ENCODE results near the gene GFOD2. TPM values are rescaled to one million over a fixed set of nuclear protein-coding genes. Genes with fewer than 3 reads are reported as not detected.

Gene GFOD2
- polyA plus RNA-seq, 2 donors: 36.8 to 49.6 TPM

- Histone ChIP-seq H3K4me1 (ENCODE audit: control insufficient read depth in 2 of 2, insufficient read depth in 2 of 2, low read length in 1 of 2) (no peaks in the 10 kb centered on the region), H3K9me3 (ENCODE audit: control insufficient read depth in 2 of 2, insufficient read depth in 1 of 2, low read depth in 1 of 2, low read length in 1 of 2) (no peaks in the 10 kb centered on the region), H3K36me3 (ENCODE audit: control insufficient read depth in 2 of 2, insufficient read depth in 2 of 2, low read length in 1 of 2) (peaks cover 6 to 22% of the 10 kb centered on the region in 2 donors), H3K4me3 (ENCODE audit: low read depth in 1 of 2, low read length in 2 of 2) (no peak overlapping the region), H3K27me3 (ENCODE audit: control insufficient read depth in 1 of 2, insufficient read depth in 2 of 2, low read length in 2 of 2) (no peaks in the 10 kb centered on the region), H3K27ac (ENCODE audit: low read depth in 2 of 2, low read length in 1 of 2) (no peak overlapping the region)
- WGBS, 2 donors: 72 to 81% methylated on average over 2 to 4 of the region's 4 CpGs
These were observed 17.7 kb upstream of the GFOD2 start for GRCh38 chr16:67736858-67737257.

GRCh38 chr16:67734731-67735201 is 15.7 kb upstream of the GFOD2 start:
- peaks cover 14 to 39% of the 10 kb centered on the region in 2 donors for H3K36me3 ChIP-seq (ENCODE audit: control insufficient read depth in 2 of 2, insufficient read depth in 2 of 2, low read length in 1 of 2)
- no peak overlapping the region for H3K27ac ChIP-seq (ENCODE audit: low read depth in 2 of 2, low read length in 1 of 2)
- no peaks in the 10 kb centered on the region for H3K9me3 ChIP-seq (ENCODE audit: control insufficient read depth in 2 of 2, insufficient read depth in 1 of 2, low read depth in 1 of 2, low read length in 1 of 2)
- H3K27me3 ChIP-seq (ENCODE audit: control insufficient read depth in 1 of 2, insufficient read depth in 2 of 2, low read length in 2 of 2): no peaks in the 10 kb centered on the region
- H3K4me3 ChIP-seq (ENCODE audit: low read depth in 1 of 2, low read length in 2 of 2): no peak overlapping the region
- H3K4me1 ChIP-seq (ENCODE audit: control insufficient read depth in 2 of 2, insufficient read depth in 2 of 2, low read length in 1 of 2): no peaks in the 10 kb centered on the region
- 89 to 91% methylated on average over 9 of the region's 9 CpGs for WGBS, 2 donors

- Histone ChIP-seq H3K9me3 (ENCODE audit: control insufficient read depth in 2 of 2, insufficient read depth in 1 of 2, low read depth in 1 of 2, low read length in 1 of 2) (no peaks in the 10 kb centered on the region), H3K36me3 (ENCODE audit: control insufficient read depth in 2 of 2, insufficient read depth in 2 of 2, low read length in 1 of 2) (peaks cover 14 to 48% of the 10 kb centered on the region in 2 donors), H3K4me3 (ENCODE audit: low read depth in 1 of 2, low read length in 2 of 2) (no peak overlapping the region), H3K27ac (ENCODE audit: low read depth in 2 of 2, low read length in 1 of 2) (no peak overlapping the region), H3K27me3 (ENCODE audit: control insufficient read depth in 1 of 2, insufficient read depth in 2 of 2, low read length in 2 of 2) (no peaks in the 10 kb centered on the region), H3K4me1 (ENCODE audit: control insufficient read depth in 2 of 2, insufficient read depth in 2 of 2, low read length in 1 of 2) (no peaks in the 10 kb centered on the region)
- WGBS, 2 donors: 94 to 96% methylated on average over 5 of the region's 5 CpGs
These were observed 14.8 kb upstream of the GFOD2 start for GRCh38 chr16:67733734-67734470.

- no peak overlapping the region for H3K4me3 ChIP-seq (ENCODE audit: low read depth in 1 of 2, low read length in 2 of 2)
- H3K36me3 ChIP-seq (ENCODE audit: control insufficient read depth in 2 of 2, insufficient read depth in 2 of 2, low read length in 1 of 2): peaks cover 15 to 63% of the 10 kb centered on the region in 2 donors
- no peaks in the 10 kb centered on the region for H3K27me3 ChIP-seq (ENCODE audit: control insufficient read depth in 1 of 2, insufficient read depth in 2 of 2, low read length in 2 of 2)
- no peaks in the 10 kb centered on the region for H3K9me3 ChIP-seq (ENCODE audit: control insufficient read depth in 2 of 2, insufficient read depth in 1 of 2, low read depth in 1 of 2, low read length in 1 of 2)
- no peaks in the 10 kb centered on the region for H3K4me1 ChIP-seq (ENCODE audit: control insufficient read depth in 2 of 2, insufficient read depth in 2 of 2, low read length in 1 of 2)
- WGBS, 2 donors: 75 to 88% methylated on average over 4 of the region's 4 CpGs
- H3K27ac ChIP-seq (ENCODE audit: low read depth in 2 of 2, low read length in 1 of 2): no peak overlapping the region
These were observed 12.6 kb upstream of the GFOD2 start for GRCh38 chr16:67731753-67732095.

GRCh38 chr16:67731071-67731752 is 12.1 kb upstream of the GFOD2 start:
- Histone ChIP-seq H3K27ac (ENCODE audit: low read depth in 2 of 2, low read length in 1 of 2) (no peak overlapping the region), H3K36me3 (ENCODE audit: control insufficient read depth in 2 of 2, insufficient read depth in 2 of 2, low read length in 1 of 2) (peaks cover 20 to 68% of the 10 kb centered on the region in 2 donors), H3K27me3 (ENCODE audit: control insufficient read depth in 1 of 2, insufficient read depth in 2 of 2, low read length in 2 of 2) (no peaks in the 10 kb centered on the region), H3K9me3 (ENCODE audit: control insufficient read depth in 2 of 2, insufficient read depth in 1 of 2, low read depth in 1 of 2, low read length in 1 of 2) (no peaks in the 10 kb centered on the region), H3K4me1 (ENCODE audit: control insufficient read depth in 2 of 2, insufficient read depth in 2 of 2, low read length in 1 of 2) (no peaks in the 10 kb centered on the region), H3K4me3 (ENCODE audit: low read depth in 1 of 2, low read length in 2 of 2) (no peak overlapping the region)
- WGBS, 2 donors: 87% methylated on average over 9 of the region's 9 CpGs

GRCh38 chr16:67730326-67730725 is 11.2 kb upstream of the GFOD2 start:
- H3K27me3 ChIP-seq (ENCODE audit: control insufficient read depth in 1 of 2, insufficient read depth in 2 of 2, low read length in 2 of 2): no peaks in the 10 kb centered on the region
- no peaks in the 10 kb centered on the region for H3K9me3 ChIP-seq (ENCODE audit: control insufficient read depth in 2 of 2, insufficient read depth in 1 of 2, low read depth in 1 of 2, low read length in 1 of 2)
- H3K4me3 ChIP-seq (ENCODE audit: low read depth in 1 of 2, low read length in 2 of 2): no peak overlapping the region
- H3K4me1 ChIP-seq (ENCODE audit: control insufficient read depth in 2 of 2, insufficient read depth in 2 of 2, low read length in 1 of 2): no peaks in the 10 kb centered on the region
- no peak overlapping the region for H3K27ac ChIP-seq (ENCODE audit: low read depth in 2 of 2, low read length in 1 of 2)
- 92 to 96% methylated on average over 6 of the region's 6 CpGs for WGBS, 2 donors
- peaks cover 21 to 67% of the 10 kb centered on the region in 2 donors for H3K36me3 ChIP-seq (ENCODE audit: control insufficient read depth in 2 of 2, insufficient read depth in 2 of 2, low read length in 1 of 2)

- WGBS, 2 donors: 96 to 97% methylated on average over 14 of the region's 14 CpGs
- Histone ChIP-seq H3K36me3 (ENCODE audit: control insufficient read depth in 2 of 2, insufficient read depth in 2 of 2, low read length in 1 of 2) (peaks cover 26 to 68% of the 10 kb centered on the region in 2 donors), H3K4me1 (ENCODE audit: control insufficient read depth in 2 of 2, insufficient read depth in 2 of 2, low read length in 1 of 2) (no peaks in the 10 kb centered on the region), H3K27ac (ENCODE audit: low read depth in 2 of 2, low read length in 1 of 2) (no peak overlapping the region), H3K4me3 (ENCODE audit: low read depth in 1 of 2, low read length in 2 of 2) (no peak overlapping the region), H3K9me3 (ENCODE audit: control insufficient read depth in 2 of 2, insufficient read depth in 1 of 2, low read depth in 1 of 2, low read length in 1 of 2) (no peaks in the 10 kb centered on the region), H3K27me3 (ENCODE audit: control insufficient read depth in 1 of 2, insufficient read depth in 2 of 2, low read length in 2 of 2) (no peaks in the 10 kb centered on the region)
These were observed 10.6 kb upstream of the GFOD2 start for GRCh38 chr16:67729636-67730248.

- Histone ChIP-seq H3K27ac (ENCODE audit: low read depth in 2 of 2, low read length in 1 of 2) (no peak overlapping the region), H3K9me3 (ENCODE audit: control insufficient read depth in 2 of 2, insufficient read depth in 1 of 2, low read depth in 1 of 2, low read length in 1 of 2) (no peaks in the 10 kb centered on the region), H3K4me3 (ENCODE audit: low read depth in 1 of 2, low read length in 2 of 2) (no peak overlapping the region), H3K36me3 (ENCODE audit: control insufficient read depth in 2 of 2, insufficient read depth in 2 of 2, low read length in 1 of 2) (peaks cover 26 to 70% of the 10 kb centered on the region in 2 donors), H3K4me1 (ENCODE audit: control insufficient read depth in 2 of 2, insufficient read depth in 2 of 2, low read length in 1 of 2) (no peaks in the 10 kb centered on the region), H3K27me3 (ENCODE audit: control insufficient read depth in 1 of 2, insufficient read depth in 2 of 2, low read length in 2 of 2) (no peaks in the 10 kb centered on the region)
- WGBS, 2 donors: 90 to 93% methylated on average over 22 of the region's 22 CpGs
These were observed 8.7 kb upstream of the GFOD2 start for GRCh38 chr16:67727521-67728485.

All from esophagus (tissue), 2 donors.